Breast epithelium (tissue), 4 donors: ENCODE data around the gene MPPED1. TPM values are rescaled to one million over a fixed set of nuclear protein-coding genes. Genes with fewer than 3 reads are reported as not detected.

Experiments used
- DNase-seq, 2 donors: peaks; one replicate each; pipeline ENCODE4 v3.0.0-alpha.2; 2019; ENCODE audit warnings: low spot score in 2 of 2
- H3K27ac ChIP-seq, 2 donors: fragments of 200-600 bp; sonication (generic) in 1 of 2; one replicate each; pipeline ENCODE4 v1.5.1; 2016 to 2019; ENCODE audit warnings: mild to moderate bottlenecking in 1 of 2
- H3K27me3 ChIP-seq, 2 donors: fragments of 200-600 bp; sonication (generic) in 1 of 2; one replicate each; pipeline versions ENCODE4 v1.5.1 to v1.6.0; 2017 to 2019; ENCODE audit warnings: control low read depth in 1 of 2, mild to moderate bottlenecking in 1 of 2
- H3K36me3 ChIP-seq: fragments of 200-600 bp; one replicate; pipeline ENCODE4 v1.5.1; 2019
- H3K4me1 ChIP-seq, 2 donors: fragments of 200-600 bp; sonication (generic); one replicate each; pipeline ENCODE4 v1.5.1; 2016 to 2019; ENCODE audit warnings: control low read depth in 1 of 2
- H3K4me3 ChIP-seq, 3 donors: fragments of 200-600 bp; sonication (generic); 1 replicate in 2 of 3; 2 replicates in 1 of 3; pipeline ENCODE4 v1.5.1; 2016 to 2019; ENCODE audit warnings: mild to moderate bottlenecking in 3 of 3, moderate library complexity in 2 of 3
- H3K9me3 ChIP-seq, 2 donors: fragments of 200-600 bp; sonication (generic) in 1 of 2; one replicate each; pipeline ENCODE4 v1.5.1; 2016 to 2019; ENCODE audit warnings: control low read depth in 1 of 2
- POLR2A ChIP-seq: fragments of 450-650 bp; IDR thresholded peaks from one replicate; pipeline ENCODE4 v1.6.1; 2016; ENCODE audit warnings: antibody characterized with exemption, mild to moderate bottlenecking, moderate library complexity
- POLR2AphosphoS5 ChIP-seq, 3 donors: sonication (generic); formaldehyde crosslinking; IDR thresholded peaks; one replicate each; pipeline ENCODE4 v1.6.1; 2017; ENCODE audit warnings: antibody characterized with exemption in 3 of 3
- intact Hi-C: fragments of 100-400 bp; cut with DNase I; formaldehyde crosslinking; loops from one replicate; pipeline ENCODE4 v1.15.1; 2023; ENCODE audit warnings: low total_unique reads
- total RNA-seq, 3 donors: library from RNA; depleted of rRNA; stranded (reverse); fragments of >200 nt; gene quantifications; one replicate each; pipeline ENCODE4 v1.1.0, GENCODE V29; 2016
- TF ChIP-seq, protein P1 (sequence below), 3 donors: fragments of 450-650 bp; IDR thresholded peaks; one replicate each; pipeline ENCODE4 v1.5.1; 2016 to 2017; ENCODE audit warnings: antibody characterized with exemption in 3 of 3, mild to moderate bottlenecking in 3 of 3, moderate library complexity in 3 of 3

Gene MPPED1
- total RNA-seq, 3 donors from 2014 or later = 0.29 TPM; not detected in 2

DNA sequence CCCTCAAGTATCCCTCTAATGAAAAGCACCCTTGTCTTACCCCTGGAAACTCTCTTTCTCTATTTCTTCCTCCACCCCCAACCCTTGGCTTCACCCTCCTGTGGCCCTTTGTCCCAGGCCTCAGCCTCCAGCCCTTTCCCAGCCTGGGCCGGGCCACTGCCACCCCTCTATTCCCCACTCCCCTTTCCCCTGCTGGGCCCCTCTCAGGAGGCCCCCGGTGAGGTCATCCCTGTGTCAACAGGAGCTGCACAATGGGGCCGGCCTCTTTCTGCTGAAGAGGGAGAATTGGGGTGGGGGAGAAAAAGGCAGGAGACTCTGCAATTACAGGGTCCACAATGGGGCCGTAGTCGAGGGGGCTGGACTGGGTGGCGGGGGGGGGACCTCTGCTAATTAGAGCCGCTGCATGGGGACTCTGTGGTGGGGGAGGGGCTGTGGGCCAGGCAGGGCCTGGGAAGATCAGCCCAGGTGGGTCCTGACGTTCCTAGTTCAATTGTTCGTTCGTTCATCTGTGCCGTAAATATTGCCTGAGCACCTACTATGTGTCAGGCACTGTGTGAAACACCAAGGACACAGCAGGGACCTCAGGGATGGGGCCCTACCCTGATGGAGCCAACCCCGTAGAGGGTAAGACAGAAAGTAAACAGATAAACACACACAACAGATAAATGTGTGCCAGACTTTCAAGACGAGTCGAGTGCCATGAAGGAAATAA, 18.5 kb upstream of the MPPED1 start:
- Histone ChIP-seq H3K9me3 (no peaks in the 10 kb centered on the region), H3K27ac (no peak overlapping the region), H3K4me1 (no peaks in the 10 kb centered on the region), H3K27me3 (no peaks in the 10 kb centered on the region), H3K36me3 (no peaks in the 10 kb centered on the region), H3K4me3 (no peak overlapping the region)
- intact Hi-C loops = no loop called here
- TF ChIP-seq POLR2AphosphoS5 (IDR thresholded peaks at IDR 0.05) (no peak), POLR2A (no peak)
- TF ChIP-seq, protein P1, sequence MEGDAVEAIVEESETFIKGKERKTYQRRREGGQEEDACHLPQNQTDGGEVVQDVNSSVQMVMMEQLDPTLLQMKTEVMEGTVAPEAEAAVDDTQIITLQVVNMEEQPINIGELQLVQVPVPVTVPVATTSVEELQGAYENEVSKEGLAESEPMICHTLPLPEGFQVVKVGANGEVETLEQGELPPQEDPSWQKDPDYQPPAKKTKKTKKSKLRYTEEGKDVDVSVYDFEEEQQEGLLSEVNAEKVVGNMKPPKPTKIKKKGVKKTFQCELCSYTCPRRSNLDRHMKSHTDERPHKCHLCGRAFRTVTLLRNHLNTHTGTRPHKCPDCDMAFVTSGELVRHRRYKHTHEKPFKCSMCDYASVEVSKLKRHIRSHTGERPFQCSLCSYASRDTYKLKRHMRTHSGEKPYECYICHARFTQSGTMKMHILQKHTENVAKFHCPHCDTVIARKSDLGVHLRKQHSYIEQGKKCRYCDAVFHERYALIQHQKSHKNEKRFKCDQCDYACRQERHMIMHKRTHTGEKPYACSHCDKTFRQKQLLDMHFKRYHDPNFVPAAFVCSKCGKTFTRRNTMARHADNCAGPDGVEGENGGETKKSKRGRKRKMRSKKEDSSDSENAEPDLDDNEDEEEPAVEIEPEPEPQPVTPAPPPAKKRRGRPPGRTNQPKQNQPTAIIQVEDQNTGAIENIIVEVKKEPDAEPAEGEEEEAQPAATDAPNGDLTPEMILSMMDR (IDR thresholded peaks at IDR 0.05) = no peak
- DNase-seq = no peak

DNA sequence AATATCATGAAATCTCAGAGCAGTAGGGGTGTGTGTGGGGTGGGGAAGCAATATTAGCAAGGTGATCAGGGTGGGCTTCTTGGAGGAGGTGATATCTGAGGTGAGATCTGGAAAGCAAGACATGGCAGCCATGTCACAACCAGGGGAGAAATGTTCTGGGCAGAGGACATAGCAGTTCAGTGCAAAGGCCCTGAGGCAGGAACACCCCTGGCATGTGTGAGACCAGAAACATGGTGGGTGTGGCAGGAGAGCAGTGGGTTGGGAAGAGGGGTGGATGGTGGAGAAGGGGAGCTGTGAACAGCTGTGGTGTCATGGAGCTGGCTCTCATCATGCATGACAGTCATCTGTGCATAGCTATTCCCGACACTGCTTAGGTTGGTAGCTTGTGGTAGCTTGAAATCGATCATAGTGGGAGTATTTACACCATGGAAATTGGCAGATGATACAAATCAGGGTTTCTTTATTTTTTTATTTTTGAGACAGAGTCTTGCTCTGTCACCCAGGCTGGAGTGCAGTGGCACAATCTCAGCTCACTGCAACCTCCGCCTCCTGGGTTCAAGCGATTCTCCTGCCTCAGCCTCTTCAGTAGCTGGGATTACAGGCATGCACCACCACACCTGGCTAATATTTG, 17.9 kb upstream of the MPPED1 start:
- Histone ChIP-seq H3K27me3 (peaks cover 0 to 5% of the 10 kb centered on the region in 2 donors), H3K27ac (no peak overlapping the region), H3K4me3 (no peak overlapping the region), H3K36me3 (no peaks in the 10 kb centered on the region), H3K9me3 (no peaks in the 10 kb centered on the region), H3K4me1 (no peaks in the 10 kb centered on the region)
- TF ChIP-seq, protein P1 (IDR thresholded peaks at IDR 0.05) = no peak
- TF ChIP-seq POLR2A = no peak
- no peak for TF ChIP-seq POLR2AphosphoS5 (IDR thresholded peaks at IDR 0.05)
- no peak for DNase-seq
- intact Hi-C loops = no loop called here

DNA sequence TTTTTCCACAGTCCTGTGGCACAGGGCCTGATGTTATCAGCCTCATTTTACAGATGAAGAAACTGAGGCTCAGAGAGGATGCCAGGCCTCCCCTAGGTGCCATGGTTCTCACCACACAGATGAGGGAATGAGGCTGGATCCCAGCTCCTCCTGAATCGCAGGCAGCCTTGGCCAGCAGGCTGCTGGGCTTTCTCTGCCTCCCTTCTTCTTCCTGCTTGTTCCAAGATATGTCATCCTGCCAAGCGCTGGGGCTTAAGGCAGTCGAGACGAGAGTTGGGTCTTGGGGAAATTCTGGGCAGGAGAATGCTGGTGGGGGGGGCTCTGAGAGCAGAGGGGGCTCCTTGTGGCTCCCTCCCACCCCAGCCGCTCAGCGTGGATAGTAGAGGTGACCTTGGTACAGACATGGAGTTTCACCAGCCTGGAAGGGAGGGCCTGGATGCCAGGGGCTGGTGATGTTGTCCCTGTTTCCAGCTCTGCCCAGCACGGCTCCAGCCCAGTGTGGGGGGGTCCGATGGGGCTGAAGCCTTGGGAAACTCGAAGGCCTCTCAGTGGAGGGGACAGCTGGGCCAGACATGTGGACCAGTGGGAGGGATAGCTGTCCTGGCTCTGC, 16.6 kb upstream of the MPPED1 start:
- DNase-seq = no peak
- Histone ChIP-seq H3K9me3 (no peaks in the 10 kb centered on the region), H3K4me1 (no peaks in the 10 kb centered on the region), H3K36me3 (no peaks in the 10 kb centered on the region), H3K4me3 (no peak overlapping the region), H3K27ac (no peak overlapping the region), H3K27me3 (peaks cover 0 to 10% of the 10 kb centered on the region in 2 donors)
- intact Hi-C loops = no loop called here
- TF ChIP-seq POLR2AphosphoS5 (IDR thresholded peaks at IDR 0.05) (no peak), POLR2A (no peak)
- TF ChIP-seq, protein P1 (IDR thresholded peaks at IDR 0.05) = no peak

DNA sequence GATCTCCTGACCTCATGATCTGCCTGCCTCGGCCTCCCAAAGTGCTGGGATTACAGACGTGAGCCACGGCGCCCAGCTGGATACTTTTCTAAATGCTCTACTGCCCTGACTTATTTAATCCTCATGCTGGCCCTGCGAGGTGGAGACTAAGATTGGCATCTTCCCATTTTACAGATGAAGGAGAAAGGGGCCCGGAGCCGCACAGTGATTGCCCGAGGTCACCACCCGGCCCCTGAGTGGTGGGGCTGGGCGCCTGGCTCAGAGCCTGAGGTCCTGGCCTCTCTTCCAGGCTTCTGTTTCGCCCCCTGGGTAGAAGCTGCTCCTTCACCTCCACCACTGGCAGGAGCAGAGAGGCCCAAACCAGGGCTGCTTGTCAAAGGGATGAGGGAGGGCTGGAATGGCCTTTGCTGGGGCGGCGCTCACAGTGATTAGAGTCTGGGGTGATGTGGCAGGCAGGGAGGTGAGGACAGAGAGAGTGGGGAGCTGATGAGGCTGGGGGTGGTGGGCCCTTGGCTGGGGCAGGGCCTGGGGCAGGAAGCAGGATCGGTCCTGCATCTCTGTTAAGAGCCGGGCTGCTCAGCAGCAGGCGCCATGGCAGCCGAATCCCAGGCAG, 15.4 kb upstream of the MPPED1 start:
- no peaks in the 10 kb centered on the region for H3K36me3 ChIP-seq
- DNase-seq = no peak
- no peaks in the 10 kb centered on the region for H3K9me3 ChIP-seq
- no peaks in the 10 kb centered on the region for H3K4me1 ChIP-seq
- H3K4me3 ChIP-seq = no peak overlapping the region
- peaks cover 0 to 20% of the 10 kb centered on the region in 2 donors for H3K27me3 ChIP-seq
- intact Hi-C loops = no loop called here
- no peak for TF ChIP-seq POLR2AphosphoS5 (IDR thresholded peaks at IDR 0.05)
- no peak overlapping the region for H3K27ac ChIP-seq

DNA sequence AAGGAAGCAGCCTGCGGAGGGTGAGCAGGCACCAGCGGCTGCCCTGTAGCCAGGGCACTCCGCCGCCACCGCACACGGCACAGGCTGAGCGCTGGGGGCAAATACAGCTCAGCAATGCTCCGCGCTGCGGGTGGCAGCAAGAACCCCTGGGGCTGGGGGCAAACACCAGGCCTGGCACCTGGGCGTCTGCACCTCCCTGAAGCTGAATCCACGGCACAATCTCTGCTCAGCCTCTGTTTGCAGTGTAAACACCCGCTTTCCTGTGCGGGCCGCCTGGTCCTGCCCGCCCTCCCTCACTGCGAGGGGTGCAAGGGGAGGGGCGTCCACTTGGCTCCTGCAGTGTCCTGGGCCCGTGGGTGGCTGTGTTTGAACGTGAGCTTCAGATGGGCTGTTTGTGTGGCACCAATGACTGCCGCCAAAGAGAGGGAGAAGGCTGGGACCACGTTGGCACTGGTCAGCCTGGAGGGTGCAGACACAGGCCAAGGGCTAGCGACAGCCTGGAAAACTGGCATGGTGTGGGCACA, 14.8 kb upstream of the MPPED1 start:
- Histone ChIP-seq H3K9me3 (no peaks in the 10 kb centered on the region), H3K4me1 (no peaks in the 10 kb centered on the region), H3K36me3 (no peaks in the 10 kb centered on the region), H3K27me3 (peaks cover 0 to 20% of the 10 kb centered on the region in 2 donors), H3K27ac (no peak overlapping the region), H3K4me3 (no peak overlapping the region)
- intact Hi-C loops = no loop called here
- DNase-seq = no peak
- TF ChIP-seq POLR2AphosphoS5 (IDR thresholded peaks at IDR 0.05) (no peak), POLR2A (no peak)
- TF ChIP-seq, protein P1 (IDR thresholded peaks at IDR 0.05) = no peak
